Endothelial cell of umbilical vein (primary cell): Measurements from ENCODE around the gene BORA. TPM values are rescaled to one million over a fixed set of nuclear protein-coding genes. Genes with fewer than 3 reads are reported as not detected.

Source experiments
- BruUV-seq: library from RNA; stranded (reverse); fragments of 400-500 nt; replicated peaks from 2 replicates; lab custom pipeline; 2021; lab: Mats Ljungman, UMichigan
- CTCF ChIA-PET: fragments of 300-600, 350-600 bp; sonication (Branson Sonifier 250); formaldehyde crosslinking; loops from one replicate; lab custom pipeline; 2021; ENCODE audit warnings: antibody characterized with exemption, inconsistent platforms; lab: Charles Lee
- POLR2A ChIA-PET: fragments of 300-600, 350-600 bp; sonication (Branson Sonifier 250); formaldehyde crosslinking; loops from one replicate; lab custom pipeline; 2021; ENCODE audit warnings: antibody characterized with exemption, inconsistent platforms; lab: Charles Lee
- DNase-seq: peaks from one replicate; pipeline ENCODE4 v3.0.0-alpha.2; 2011; ENCODE audit warnings: low read depth, low spot score
- FAIRE-seq: peaks from 2 replicates; lab custom pipeline; 2011; peaks lifted over from hg19 to GRCh38; lab: Jason Lieb, UNC
- H2AFZ ChIP-seq: 2 replicates; pipeline ENCODE4 v1.6.0; 2012; ENCODE audit warnings: low read depth, low read length, control low read depth, inconsistent platforms
- H3K27ac ChIP-seq: 2 replicates; pipeline ENCODE4 v1.5.1; 2011; ENCODE audit warnings: low read depth, mild to moderate bottlenecking, control low read depth, low read length, moderate library complexity; ENCODE audit not compliant: insufficient read depth
- H3K27me3 ChIP-seq, 2 experiments: 2 replicates each; pipeline versions ENCODE4 v1.6.0 to v1.6.1; 2011; ENCODE audit warnings: low read length in 2 of 2, mixed read lengths in 1 of 2; ENCODE audit not compliant: control insufficient read depth in 2 of 2, insufficient read depth in 2 of 2
- H3K36me3 ChIP-seq, 2 experiments: 2 replicates in 1 of 2; 3 replicates in 1 of 2; pipeline ENCODE4 v1.5.1; 2011; ENCODE audit warnings: low read length in 2 of 2, mild to moderate bottlenecking in 1 of 2, moderate library complexity in 1 of 2; ENCODE audit not compliant: control insufficient read depth in 2 of 2, insufficient read depth in 2 of 2; ENCODE audit errors: extremely low read depth in 1 of 2
- H3K4me1 ChIP-seq: 3 replicates; pipeline ENCODE4 v1.5.1; 2011; ENCODE audit warnings: mild to moderate bottlenecking, low read length; ENCODE audit not compliant: control insufficient read depth, insufficient read depth; ENCODE audit errors: extremely low read depth
- H3K4me2 ChIP-seq: 2 replicates; pipeline ENCODE4 v1.6.1; 2011; ENCODE audit warnings: low read length, control low read depth, mixed read lengths; ENCODE audit not compliant: insufficient read depth
- H3K4me3 ChIP-seq, 3 experiments: fragments of 200-600 bp in 1 of 3; sonication (generic), shearing (Covaris generic) in 1 of 3; replicated peaks in 1 of 3; 2 replicates each; pipeline ENCODE4 v1.5.1; 2011 to 2016; ENCODE audit warnings: control low read depth in 3 of 3, low read length in 3 of 3, mild to moderate bottlenecking in 2 of 3, inconsistent platforms in 1 of 3, low read depth in 1 of 3, moderate library complexity in 1 of 3; ENCODE audit not compliant: insufficient read depth in 1 of 3
- H3K79me2 ChIP-seq: 2 replicates; pipeline ENCODE4 v1.6.0; 2012; ENCODE audit warnings: low read length, inconsistent platforms; ENCODE audit not compliant: control insufficient read depth, insufficient read depth
- H3K9ac ChIP-seq: replicated peaks from 2 replicates; pipeline ENCODE3; 2011; ENCODE audit warnings: low read length, control low read depth; ENCODE audit not compliant: insufficient read depth; ENCODE audit errors: extremely low read depth
- H3K9me1 ChIP-seq: replicated peaks from 3 replicates; pipeline ENCODE4 v1.6.0; 2011; ENCODE audit warnings: mild to moderate bottlenecking, low read length; ENCODE audit not compliant: control insufficient read depth, insufficient read depth; ENCODE audit errors: extremely low read depth
- H3K9me3 ChIP-seq: replicated peaks from 2 replicates; pipeline ENCODE4 v1.5.1; 2012; ENCODE audit warnings: low read length, inconsistent platforms; ENCODE audit not compliant: control insufficient read depth, insufficient read depth
- H4K20me1 ChIP-seq: replicated peaks from 2 replicates; pipeline ENCODE3; 2011; ENCODE audit warnings: mild to moderate bottlenecking, low read length; ENCODE audit not compliant: control insufficient read depth, insufficient read depth; ENCODE audit errors: extremely low read depth
- CTCF ChIP-seq, 2 donors: IDR thresholded peaks; 1 replicate in 1 of 2; 2 replicates in 1 of 2; pipeline ENCODE4 v1.5.1; 2011; ENCODE audit warnings: low read length in 2 of 2, mild to moderate bottlenecking in 2 of 2, moderate library complexity in 2 of 2, control low read depth in 1 of 2, inconsistent platforms in 1 of 2, low read depth in 1 of 2; ENCODE audit not compliant: insufficient read depth in 1 of 2; ENCODE audit errors: extremely low read depth in 1 of 2
- EZH2 ChIP-seq: IDR thresholded peaks from 2 replicates; pipeline ENCODE4 v1.6.1; 2012; ENCODE audit warnings: borderline replicate concordance, low read depth, mild to moderate bottlenecking, moderate library complexity, low read length, inconsistent platforms; ENCODE audit not compliant: severe bottlenecking
- FOS ChIP-seq: IDR thresholded peaks from 2 replicates; pipeline ENCODE4 v1.6.1; 2011; ENCODE audit warnings: mild to moderate bottlenecking, low read length, moderate library complexity, borderline replicate concordance; ENCODE audit not compliant: insufficient read depth
- GATA2 ChIP-seq: IDR thresholded peaks from 2 replicates; pipeline ENCODE4 v1.7.0; 2011; ENCODE audit warnings: low read depth, mild to moderate bottlenecking, moderate library complexity, mixed read lengths, low read length; ENCODE audit not compliant: insufficient read length, insufficient read depth
- JUN ChIP-seq: IDR thresholded peaks from 2 replicates; pipeline ENCODE4 v1.6.1; 2011; ENCODE audit warnings: borderline replicate concordance, low read depth; ENCODE audit not compliant: insufficient read length, insufficient read depth
- MAX ChIP-seq: IDR thresholded peaks from 2 replicates; pipeline ENCODE4 v1.6.1; 2011; ENCODE audit not compliant: insufficient read depth, insufficient read length
- MYC ChIP-seq: IDR thresholded peaks from one replicate; pipeline ENCODE4 v1.6.1; 2011; ENCODE audit warnings: mild to moderate bottlenecking, low read depth, low read length
- POLR2A ChIP-seq: IDR thresholded peaks from 2 replicates; pipeline ENCODE4 v1.6.1; 2012; ENCODE audit warnings: low read depth, mild to moderate bottlenecking, control low read depth, low read length
- POLR2AphosphoS5 ChIP-seq: IDR thresholded peaks from 2 replicates; pipeline ENCODE4 v1.6.1; 2012; ENCODE audit warnings: low read depth, mild to moderate bottlenecking, control low read depth, low read length, moderate library complexity; ENCODE audit not compliant: insufficient read depth
- dilution Hi-C: fragments of 300-500 bp; cut with MboI; formaldehyde crosslinking; loops from one replicate; pipeline ENCODE4 v1.15.0; 2019; ENCODE audit warnings: low sequenced_read_pairs; ENCODE audit not compliant: extremely low pct_ligation_motif_present
- intact Hi-C: fragments of 100-400 bp; cut with micrococcal nuclease; formaldehyde crosslinking; loops from one replicate; pipeline ENCODE4 v1.10.0; 2022
- polyA plus RNA-seq, 4 experiments: library from polyadenylated mRNA; depleted of rRNA in 3 of 4; stranded (reverse) in 3 of 4; unstranded in 1 of 4; fragments of >200 nt; gene quantifications; 2 replicates each; pipeline versions ENCODE4 v1.2.1 to v1.2.3, GENCODE V29; 2011 to 2012; ENCODE audit warnings: missing spikeins in 1 of 4
- total RNA-seq: library from RNA; stranded (reverse); gene quantifications from 2 replicates; pipeline ENCODE4 v1.2.3, GENCODE V29; 2021

BORA gene
- total and polyA plus RNA-seq, 2 donors (not counting 3 experiments of a cell fraction or from before 2014, with no cell fraction given) = 3.2 to 11.2 TPM

GRCh38 chr13:72728290-72728605 lies 525 bp downstream of the BORA start:
- H3K9ac ChIP-seq = peak overlapping the region; percentile 45
- dilution Hi-C loops = no loop called here
- H2AFZ ChIP-seq = peak overlapping the region; percentile 93
- intact Hi-C loops = no loop called here
- H3K79me2 ChIP-seq = peaks cover 78% of the 10 kb centered on the region
- H3K27ac ChIP-seq = no peak overlapping the region
- TF ChIP-seq FOS (no peak), CTCF (IDR thresholded peaks at IDR 0.05; ENCODE audit: extremely low read depth in 1 of 2, insufficient read depth in 1 of 2, low read depth in 1 of 2, low read length in 2 of 2) (no peak), MAX (no peak), MYC (no peak), GATA2 (no peak), EZH2 (no peak), POLR2A (no peak), JUN (no peak), POLR2AphosphoS5 (no peak)
- no peaks in the 10 kb centered on the region for H3K9me1 ChIP-seq
- H3K36me3 ChIP-seq = peaks cover 0 to 2% of the 10 kb centered on the region in 2 experiments
- peaks cover 24% of the 10 kb centered on the region for H3K4me1 ChIP-seq
- H3K27me3 ChIP-seq = no peaks in the 10 kb centered on the region
- no peaks in the 10 kb centered on the region for H4K20me1 ChIP-seq
- H3K9me3 ChIP-seq = no peaks in the 10 kb centered on the region
- POLR2A ChIA-PET = no interaction called here
- H3K4me3 ChIP-seq = peak overlapping the region; percentile 42 to 77 (median 76)
- DNase-seq (peak; percentile 13), FAIRE-seq (peak; percentile 31)
- TSS peak; percentile 35 for BruUV-seq
- CTCF ChIA-PET = interaction anchor here (0.7 to 1.0 kb wide), 3 partner anchors 10 to 76 kb away, joined by 3 read pairs; no protein-coding TSS in a partner anchor
- peak overlapping the region; percentile 60 for H3K4me2 ChIP-seq
